Liver (tissue), 9 donors: Measurements from ENCODE around the gene SLCO4A1. TPM values are rescaled to one million over a fixed set of nuclear protein-coding genes. Genes with fewer than 3 reads are reported as not detected.

Experiments
- DNase-seq: peaks from one replicate; pipeline ENCODE4 v3.0.0-alpha.2; 2017; ENCODE audit warnings: low spot score
- H3K27ac ChIP-seq, 2 donors: one replicate each; pipeline ENCODE4 v1.7.0; 2013; ENCODE audit warnings: inconsistent platforms in 2 of 2, low read length in 2 of 2, control low read depth in 1 of 2, low read depth in 1 of 2, mild to moderate bottlenecking in 1 of 2
- H3K27me3 ChIP-seq, 4 donors: one replicate each; pipeline versions ENCODE4 v1.6.1 to v1.7.0; 2013; ENCODE audit warnings: low read length in 3 of 4, inconsistent platforms in 1 of 4, mild to moderate bottlenecking in 1 of 4, moderate library complexity in 1 of 4; ENCODE audit not compliant: control insufficient read depth in 4 of 4, insufficient read depth in 4 of 4
- H3K36me3 ChIP-seq, 4 donors: one replicate each; pipeline versions ENCODE4 v1.6.1 to v1.7.0; 2013; ENCODE audit warnings: low read length in 3 of 4, mild to moderate bottlenecking in 3 of 4, low read depth in 1 of 4, moderate library complexity in 1 of 4; ENCODE audit not compliant: control insufficient read depth in 4 of 4, insufficient read depth in 3 of 4
- H3K4me1 ChIP-seq, 4 donors: one replicate each; pipeline versions ENCODE4 v1.6.1 to v1.7.0; 2013; ENCODE audit warnings: low read length in 3 of 4, mild to moderate bottlenecking in 3 of 4, moderate library complexity in 1 of 4; ENCODE audit not compliant: control insufficient read depth in 4 of 4, insufficient read depth in 4 of 4
- H3K4me3 ChIP-seq, 3 donors: one replicate each; pipeline versions ENCODE4 v1.6.1 to v1.7.0; 2013; ENCODE audit warnings: low read length in 3 of 3, control low read depth in 1 of 3, low read depth in 1 of 3, mild to moderate bottlenecking in 1 of 3
- H3K9ac ChIP-seq, 2 donors: one replicate each; pipeline ENCODE4 v1.7.0; 2013; ENCODE audit warnings: low read length in 2 of 2, mild to moderate bottlenecking in 2 of 2, moderate library complexity in 2 of 2, control low read depth in 1 of 2, low read depth in 1 of 2
- H3K9me3 ChIP-seq, 4 donors: one replicate each; pipeline versions ENCODE4 v1.6.1 to v1.7.0; 2013; ENCODE audit warnings: low read length in 3 of 4; ENCODE audit not compliant: control insufficient read depth in 4 of 4
- ATF3 ChIP-seq: IDR thresholded peaks from 2 replicates; pipeline ENCODE4 v1.6.1; 2016; ENCODE audit warnings: antibody characterized with exemption
- CTCF ChIP-seq: fragments of 150-350 bp; IDR thresholded peaks from 2 replicates; pipeline ENCODE4 v1.5.1; 2017; ENCODE audit warnings: improper control_type of control experiment, low read depth, low read length; ENCODE audit not compliant: missing input control
- EGR1 ChIP-seq, 2 donors: IDR thresholded peaks; 2 replicates each; pipeline ENCODE4 v1.6.1; 2016 to 2018; ENCODE audit warnings: antibody characterized with exemption in 2 of 2, low read depth in 2 of 2
- FOXA1 ChIP-seq: IDR thresholded peaks from 2 replicates; pipeline ENCODE4 v1.6.1; 2016; ENCODE audit warnings: antibody characterized with exemption
- FOXA2 ChIP-seq: IDR thresholded peaks from 2 replicates; pipeline ENCODE4 v1.6.1; 2016; ENCODE audit warnings: antibody characterized with exemption
- GABPA ChIP-seq, 2 donors: IDR thresholded peaks in 1 of 2; conservative IDR thresholded peaks in 1 of 2; 2 replicates each; pipeline ENCODE4 v1.6.1; 2016; ENCODE audit warnings: antibody characterized with exemption in 2 of 2, mild to moderate bottlenecking in 1 of 2, moderate library complexity in 1 of 2
- HNF4A ChIP-seq, 2 donors: conservative IDR thresholded peaks; 2 replicates each; pipeline ENCODE4 v1.6.1; 2016; ENCODE audit warnings: antibody characterized with exemption in 2 of 2, mild to moderate bottlenecking in 2 of 2
- HNF4G ChIP-seq: IDR thresholded peaks from 2 replicates; pipeline ENCODE4 v1.6.1; 2016; ENCODE audit warnings: antibody characterized with exemption
- JUND ChIP-seq, 2 donors: IDR thresholded peaks; 2 replicates each; pipeline ENCODE4 v1.6.1; 2016; ENCODE audit warnings: antibody characterized with exemption in 2 of 2
- NR2F2 ChIP-seq: IDR thresholded peaks from 2 replicates; pipeline ENCODE4 v1.6.1; 2016; ENCODE audit warnings: antibody characterized with exemption
- RAD21 ChIP-seq, 2 donors: IDR thresholded peaks; 2 replicates each; pipeline ENCODE4 v1.6.1; 2016; ENCODE audit warnings: antibody characterized with exemption in 2 of 2, mild to moderate bottlenecking in 2 of 2
- RXRA ChIP-seq, 2 donors: IDR thresholded peaks; 2 replicates each; pipeline ENCODE4 v1.6.1; 2017 to 2018; ENCODE audit warnings: antibody characterized with exemption in 2 of 2, mild to moderate bottlenecking in 1 of 2
- SP1 ChIP-seq: IDR thresholded peaks from 2 replicates; pipeline ENCODE4 v1.6.1; 2018; ENCODE audit warnings: antibody characterized with exemption, mild to moderate bottlenecking
- TAF1 ChIP-seq: conservative IDR thresholded peaks from 2 replicates; pipeline ENCODE4 v1.6.1; 2016; ENCODE audit warnings: antibody characterized with exemption, mild to moderate bottlenecking
- YY1 ChIP-seq: IDR thresholded peaks from 2 replicates; pipeline ENCODE4 v1.6.1; 2016; ENCODE audit warnings: antibody characterized with exemption, mild to moderate bottlenecking
- WGBS: extraction: QIAGEN DNeasy Blood & Tissue Kit; methylation state at CpG from one replicate; pipeline ENCODE4 v1.1.7; 2013; 5-methylcytosine and 5-hydroxymethylcytosine counted together
- polyA plus RNA-seq, 2 donors: library from polyadenylated mRNA; stranded (reverse) in 1 of 2; unstranded in 1 of 2; fragments of 200-250 nt in 1 of 2; fragments of >200 nt in 1 of 2; fragmentation: Nextera tagmentation in 1 of 2; extraction: Ambion mirVana in 1 of 2; gene quantifications; one replicate each; pipeline versions ENCODE4 v1.2.1 to v1.2.3, GENCODE V29; 2013 to 2015
- total RNA-seq, 2 donors: library from RNA; depleted of rRNA; stranded (reverse); fragments of >200 nt; gene quantifications; one replicate each; pipeline ENCODE4 v1.2.3, GENCODE V29; 2014
- TF ChIP-seq, protein P1 (sequence below): IDR thresholded peaks from 2 replicates; pipeline ENCODE4 v1.6.1; 2016; ENCODE audit warnings: antibody characterized with exemption, mild to moderate bottlenecking
- TF ChIP-seq, protein P2 (sequence below): IDR thresholded peaks from 2 replicates; pipeline ENCODE4 v1.6.1; 2016; ENCODE audit warnings: antibody characterized with exemption
- donor health status: healthy.
- donor health status: healthy.
- donor health status: healthy.
- donor health status: healthy.
- donor health status: healthy.

SLCO4A1 gene
- total and polyA plus RNA-seq, 4 donors, result 1.3 to 4.3 (median 2.6) TPM

GRCh38 chr20:62627901-62628612 is 14.2 kb upstream of the SLCO4A1 start:
- 75% methylated on average over 10 of the region's 10 CpGs for WGBS
- Histone ChIP-seq H3K27me3 (no peaks in the 10 kb centered on the region), H3K36me3 (no peaks in the 10 kb centered on the region), H3K4me3 (no peak overlapping the region), H3K9me3 (no peaks in the 10 kb centered on the region), H3K4me1 (peaks cover 4 to 14% (median 7%) of the 10 kb centered on the region in 4 donors), H3K27ac (no peak overlapping the region), H3K9ac (no peak overlapping the region)
- DNase-seq, result no peak
- TF ChIP-seq YY1 (no peak), ATF3 (no peak), CTCF (no peak), HNF4G (no peak), JUND (IDR thresholded peaks at IDR 0.05) (no peak), TAF1 (no peak), NR2F2 (no peak), SP1 (no peak), FOXA1 (no peak), HNF4A (conservative IDR thresholded peaks at IDR 0.05) (no peak), RAD21 (IDR thresholded peaks at IDR 0.05) (no peak), FOXA2 (no peak)
- TF ChIP-seq, protein P1, sequence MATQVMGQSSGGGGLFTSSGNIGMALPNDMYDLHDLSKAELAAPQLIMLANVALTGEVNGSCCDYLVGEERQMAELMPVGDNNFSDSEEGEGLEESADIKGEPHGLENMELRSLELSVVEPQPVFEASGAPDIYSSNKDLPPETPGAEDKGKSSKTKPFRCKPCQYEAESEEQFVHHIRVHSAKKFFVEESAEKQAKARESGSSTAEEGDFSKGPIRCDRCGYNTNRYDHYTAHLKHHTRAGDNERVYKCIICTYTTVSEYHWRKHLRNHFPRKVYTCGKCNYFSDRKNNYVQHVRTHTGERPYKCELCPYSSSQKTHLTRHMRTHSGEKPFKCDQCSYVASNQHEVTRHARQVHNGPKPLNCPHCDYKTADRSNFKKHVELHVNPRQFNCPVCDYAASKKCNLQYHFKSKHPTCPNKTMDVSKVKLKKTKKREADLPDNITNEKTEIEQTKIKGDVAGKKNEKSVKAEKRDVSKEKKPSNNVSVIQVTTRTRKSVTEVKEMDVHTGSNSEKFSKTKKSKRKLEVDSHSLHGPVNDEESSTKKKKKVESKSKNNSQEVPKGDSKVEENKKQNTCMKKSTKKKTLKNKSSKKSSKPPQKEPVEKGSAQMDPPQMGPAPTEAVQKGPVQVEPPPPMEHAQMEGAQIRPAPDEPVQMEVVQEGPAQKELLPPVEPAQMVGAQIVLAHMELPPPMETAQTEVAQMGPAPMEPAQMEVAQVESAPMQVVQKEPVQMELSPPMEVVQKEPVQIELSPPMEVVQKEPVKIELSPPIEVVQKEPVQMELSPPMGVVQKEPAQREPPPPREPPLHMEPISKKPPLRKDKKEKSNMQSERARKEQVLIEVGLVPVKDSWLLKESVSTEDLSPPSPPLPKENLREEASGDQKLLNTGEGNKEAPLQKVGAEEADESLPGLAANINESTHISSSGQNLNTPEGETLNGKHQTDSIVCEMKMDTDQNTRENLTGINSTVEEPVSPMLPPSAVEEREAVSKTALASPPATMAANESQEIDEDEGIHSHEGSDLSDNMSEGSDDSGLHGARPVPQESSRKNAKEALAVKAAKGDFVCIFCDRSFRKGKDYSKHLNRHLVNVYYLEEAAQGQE, result no peak

DNA sequence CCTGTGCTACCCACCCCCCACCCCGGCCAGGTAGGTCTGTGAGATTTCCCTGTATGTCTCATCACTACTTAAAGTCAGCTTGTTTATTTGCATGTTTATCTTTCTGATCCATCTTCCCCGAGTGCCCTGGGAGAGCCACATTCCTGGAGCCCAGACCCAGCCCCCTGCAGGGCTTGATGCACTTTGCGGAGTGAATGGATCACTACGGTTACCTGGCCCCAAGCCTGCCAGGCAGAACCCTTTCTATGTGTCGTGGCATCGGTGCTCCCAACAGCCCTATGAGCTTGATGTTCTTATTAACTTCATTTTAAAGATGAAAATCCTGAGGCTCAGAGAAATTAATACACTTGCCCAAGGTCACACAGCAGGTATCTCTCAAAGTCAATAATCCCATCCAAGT is 13.6 kb upstream of the SLCO4A1 start:
- no peak overlapping the region for H3K27ac ChIP-seq
- peaks cover 0 to 8% (median 2%) of the 10 kb centered on the region in 4 donors for H3K4me1 ChIP-seq
- H3K27me3 ChIP-seq, result no peaks in the 10 kb centered on the region
- H3K9me3 ChIP-seq, result no peaks in the 10 kb centered on the region
- TF ChIP-seq YY1 (no peak), GABPA (IDR thresholded peaks at IDR 0.05 in 1 of 2, conservative IDR thresholded peaks at IDR 0.05 in 1 of 2) (no peak), EGR1 (IDR thresholded peaks at IDR 0.05; ENCODE audit: low read depth in 2 of 2) (no peak), TAF1 (no peak), RXRA (IDR thresholded peaks at IDR 0.05) (no peak), HNF4G (no peak), HNF4A (conservative IDR thresholded peaks at IDR 0.05) (no peak), CTCF (no peak), ATF3 (no peak), RAD21 (IDR thresholded peaks at IDR 0.05) (no peak)
- TF ChIP-seq, protein P1, result no peak
- TF ChIP-seq, protein P2, sequence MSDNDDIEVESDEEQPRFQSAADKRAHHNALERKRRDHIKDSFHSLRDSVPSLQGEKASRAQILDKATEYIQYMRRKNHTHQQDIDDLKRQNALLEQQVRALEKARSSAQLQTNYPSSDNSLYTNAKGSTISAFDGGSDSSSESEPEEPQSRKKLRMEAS, result no peak
- H3K36me3 ChIP-seq, result no peaks in the 10 kb centered on the region
- H3K9ac ChIP-seq, result no peak overlapping the region
- 73% methylated on average over 6 of the region's 6 CpGs for WGBS
- DNase-seq, result no peak
- no peak overlapping the region for H3K4me3 ChIP-seq
